Aorta (tissue), 5 donors: ENCODE data around the gene CDH11. TPM values are rescaled to one million over a fixed set of nuclear protein-coding genes. Genes with fewer than 3 reads are reported as not detected.

ENCODE experiments used
- ATAC-seq: fragments of 200-7000 bp; cut with Tn5 transposase; one replicate; pipeline ENCODE4 v1.9.1; 2022; ENCODE audit warnings: moderate library complexity; ENCODE audit not compliant: low FRiP score
- DNase-seq, 2 donors: peaks; one replicate each; pipeline ENCODE4 v3.0.0-alpha.2; 2020
- H3K27ac ChIP-seq, 2 donors: one replicate each; pipeline ENCODE4 v1.5.1; 2013; ENCODE audit warnings: low read length in 2 of 2, mild to moderate bottlenecking in 2 of 2, moderate library complexity in 2 of 2, control low read depth in 1 of 2, inconsistent platforms in 1 of 2, low read depth in 1 of 2
- H3K27me3 ChIP-seq, 2 donors: one replicate each; pipeline ENCODE4 v1.6.1; 2013; ENCODE audit warnings: control low read depth in 1 of 2, low read length in 1 of 2, mild to moderate bottlenecking in 1 of 2, moderate library complexity in 1 of 2; ENCODE audit not compliant: insufficient read depth in 2 of 2, control insufficient read depth in 1 of 2
- H3K36me3 ChIP-seq, 2 donors: one replicate each; pipeline ENCODE4 v1.6.1; 2013; ENCODE audit warnings: control low read depth in 1 of 2, low read length in 1 of 2, mild to moderate bottlenecking in 1 of 2; ENCODE audit not compliant: insufficient read depth in 2 of 2, control insufficient read depth in 1 of 2
- H3K4me1 ChIP-seq, 2 donors: one replicate each; pipeline ENCODE4 v1.6.1; 2013; ENCODE audit warnings: low read length in 2 of 2, control low read depth in 1 of 2, mild to moderate bottlenecking in 1 of 2, moderate library complexity in 1 of 2; ENCODE audit not compliant: insufficient read depth in 2 of 2, control insufficient read depth in 1 of 2
- H3K4me3 ChIP-seq, 2 donors: one replicate each; pipeline ENCODE4 v1.5.1; 2013; ENCODE audit warnings: low read length in 2 of 2, control low read depth in 1 of 2, mild to moderate bottlenecking in 1 of 2
- H3K9me3 ChIP-seq: one replicate; pipeline ENCODE4 v1.6.1; 2013; ENCODE audit warnings: mild to moderate bottlenecking, low read length; ENCODE audit not compliant: control insufficient read depth
- WGBS, 2 donors: extraction: QIAGEN DNeasy Blood & Tissue Kit; methylation state at CpG; one replicate each; pipeline ENCODE4 v1.1.7; 2013; 5-methylcytosine and 5-hydroxymethylcytosine counted together
- intact Hi-C, 2 donors: fragments of 100-400 bp; cut with DNase I; formaldehyde crosslinking; loops; one replicate each; pipeline versions ENCODE4 v1.14.2 to v1.15.0; 2022
- polyA plus RNA-seq, 2 donors: library from polyadenylated mRNA; stranded (reverse); fragments of 200-250 nt; gene quantifications; one replicate each; pipeline ENCODE4 v1.2.3, GENCODE V29; 2013
- total RNA-seq, 2 donors: library from RNA; stranded (reverse); fragmentation: NEBNext Ultra II Directional; extraction: Animal tissue kit (Norgen Biotek cat#: 25700); gene quantifications; one replicate each; pipeline ENCODE4 v1.2.1, GENCODE V29; 2021
- donor health status: healthy with polysubstance abuse.
- donor health status: Bipolar disorder and iron deficiency.
- donor health status: DM: no; HTN: no; CAD: no.
- donor health status: DM: no; HTN: no; CAD: no.
- donor health status: DM: yes; HTN: yes; CAD: no.

Gene CDH11
- total and polyA plus RNA-seq, 4 donors: 11.9 to 182 (median 51.9) TPM

DNA sequence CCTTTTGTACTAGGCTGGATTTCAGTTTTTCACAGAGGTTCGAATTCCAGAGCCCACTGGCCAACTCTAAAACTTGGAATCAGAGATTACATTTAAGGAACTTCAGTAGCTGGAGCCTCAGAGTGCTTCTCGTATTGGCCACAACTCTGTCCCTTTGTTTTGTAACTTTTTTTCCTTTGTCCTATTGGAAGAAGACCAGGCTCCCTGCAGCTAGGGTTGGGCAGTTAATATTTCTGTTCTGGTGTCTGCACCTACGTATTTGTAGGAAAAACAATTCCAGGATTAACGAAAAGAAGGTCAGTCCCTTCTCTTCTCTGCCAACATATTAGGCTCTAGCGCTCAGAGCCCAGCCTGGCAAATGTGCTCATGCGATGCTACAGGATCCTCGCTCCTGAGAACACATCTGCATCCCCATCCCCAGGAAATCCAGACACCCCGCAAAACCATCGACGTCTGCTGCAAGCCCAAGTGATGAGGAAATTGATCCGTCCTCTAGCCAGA, 1.9 kb downstream of the CDH11 start:
- H3K4me3 ChIP-seq: peak overlapping the region; percentile 61 to 80
- no peaks in the 10 kb centered on the region for H3K9me3 ChIP-seq
- H3K27ac ChIP-seq: peak overlapping the region; percentile 54 to 61
- no peak for ATAC-seq
- H3K36me3 ChIP-seq: no peaks in the 10 kb centered on the region
- H3K4me1 ChIP-seq: peaks cover 5 to 9% of the 10 kb centered on the region in 2 donors
- H3K27me3 ChIP-seq: no peaks in the 10 kb centered on the region
- intact Hi-C loops: loop anchor here (5.0 to 10.0 kb wide), 6 partner anchors 48 to 1033 kb away; no protein-coding TSS in a partner anchor
- peak in 1 of 2 donors; percentile 47 for DNase-seq
- 1 to 2% methylated on average over 11 of the region's 11 CpGs for WGBS, 2 donors

GRCh38 chr16:65119435-65119834, 2.4 kb downstream of the CDH11 start:
- H3K4me1 ChIP-seq: peaks cover 5 to 9% of the 10 kb centered on the region in 2 donors
- 14 to 16% methylated on average over 2 of the region's 2 CpGs for WGBS, 2 donors
- H3K4me3 ChIP-seq: no peak overlapping the region
- no peaks in the 10 kb centered on the region for H3K36me3 ChIP-seq
- no peaks in the 10 kb centered on the region for H3K9me3 ChIP-seq
- H3K27me3 ChIP-seq: no peaks in the 10 kb centered on the region
- intact Hi-C loops: loop anchor here (5.0 kb wide), 2 partner anchors 47 to 1032 kb away; no protein-coding TSS in a partner anchor
- DNase-seq (no peak), ATAC-seq (no peak)
- H3K27ac ChIP-seq: no peak overlapping the region

DNA sequence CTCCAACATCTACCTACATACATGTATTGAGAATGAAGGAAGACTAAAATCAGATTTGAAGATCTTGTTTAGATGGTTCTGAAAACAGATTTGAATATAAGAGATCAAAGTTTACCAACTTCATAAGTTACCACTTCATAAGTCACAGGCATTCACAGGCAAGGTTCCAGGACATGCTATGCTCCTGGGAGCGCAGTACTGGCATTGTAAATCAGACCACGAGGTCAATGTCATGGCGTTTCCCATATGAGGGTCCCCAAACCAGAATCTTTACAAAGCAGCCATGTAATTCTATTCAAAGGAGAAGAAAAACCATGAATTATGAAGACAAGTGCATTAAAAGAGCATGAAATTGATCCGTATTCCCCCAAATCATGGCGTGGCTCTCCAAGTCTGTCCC, 3.0 kb downstream of the CDH11 start:
- ATAC-seq (no peak), DNase-seq (no peak)
- Histone ChIP-seq H3K4me1 (peaks cover 5 to 9% of the 10 kb centered on the region in 2 donors), H3K27me3 (no peaks in the 10 kb centered on the region), H3K9me3 (no peaks in the 10 kb centered on the region), H3K4me3 (no peak overlapping the region), H3K36me3 (no peaks in the 10 kb centered on the region), H3K27ac (no peak overlapping the region)
- intact Hi-C loops: loop anchor here (5.0 kb wide), 2 partner anchors 47 to 1032 kb away; no protein-coding TSS in a partner anchor
- WGBS, 2 donors: 49 to 52% methylated on average over 5 of the region's 5 CpGs

DNA sequence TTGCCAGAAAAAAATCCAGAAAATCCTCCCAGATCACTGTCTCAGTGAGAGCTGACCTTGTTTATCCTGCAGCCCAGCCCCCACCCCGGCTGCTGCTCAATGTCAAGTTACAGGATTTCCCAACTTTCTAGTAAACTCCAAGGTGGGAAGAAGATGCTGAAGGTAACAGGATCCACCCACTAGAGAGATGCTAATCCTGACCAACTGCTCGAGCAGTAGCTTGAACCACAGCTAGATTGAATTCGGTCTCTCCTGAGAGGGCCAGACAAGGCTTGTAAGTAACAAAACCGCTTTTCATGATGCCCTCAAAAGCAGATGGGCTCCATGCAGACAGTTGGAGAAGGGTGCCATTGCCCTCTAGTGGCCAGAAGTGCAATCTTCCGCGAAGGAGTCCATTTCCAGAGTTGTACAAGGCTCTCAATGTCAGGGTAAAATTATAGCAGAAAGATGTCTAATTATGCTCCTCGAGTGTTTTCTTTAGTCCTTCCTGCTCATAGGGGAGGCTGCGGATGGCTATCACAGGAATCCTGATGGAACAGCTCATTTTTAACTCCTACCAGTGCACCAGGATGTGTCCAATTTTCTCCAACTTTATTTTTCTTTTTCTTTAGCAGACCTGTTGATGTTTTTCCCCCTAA, 3.9 kb downstream of the CDH11 start:
- peak; percentile 63 for ATAC-seq
- Histone ChIP-seq H3K9me3 (no peaks in the 10 kb centered on the region), H3K36me3 (no peaks in the 10 kb centered on the region), H3K27me3 (no peaks in the 10 kb centered on the region), H3K27ac (no peak overlapping the region), H3K4me1 (peaks cover 5 to 9% of the 10 kb centered on the region in 2 donors), H3K4me3 (no peak overlapping the region)
- intact Hi-C loops: loop anchor here (5.0 kb wide), 2 partner anchors 46 to 1031 kb away; no protein-coding TSS in a partner anchor
- peak; percentile 66 to 79 for DNase-seq
- WGBS, 2 donors: 4 to 5% methylated on average over 8 of the region's 8 CpGs

DNA sequence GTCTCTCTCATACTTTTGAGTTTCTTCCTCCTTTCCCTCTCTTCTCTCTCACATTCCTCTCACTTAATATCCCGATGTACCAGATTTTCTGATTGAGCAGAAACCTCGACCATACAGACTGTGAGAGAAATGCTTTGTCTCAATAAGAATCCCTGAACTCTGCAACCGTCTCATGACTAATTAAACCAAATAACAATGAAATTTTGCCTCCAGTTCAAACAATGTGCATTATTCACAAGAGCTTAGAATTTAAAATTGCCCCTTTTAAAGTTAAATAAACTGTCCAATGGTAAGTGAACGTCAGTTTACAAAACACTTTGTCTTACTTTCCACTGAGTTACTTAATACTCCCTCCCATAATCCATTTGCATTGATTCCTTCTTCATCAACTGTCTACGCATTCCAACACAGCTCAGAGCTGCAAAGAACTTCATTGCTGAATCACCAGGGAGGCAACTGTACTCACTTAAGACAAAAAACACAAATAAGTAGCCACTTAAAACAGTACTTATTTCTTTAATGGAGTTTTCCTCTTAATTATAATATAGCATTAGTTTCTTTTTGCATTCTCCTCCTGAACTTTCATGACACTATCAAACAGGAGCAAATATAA, 4.9 kb downstream of the CDH11 start:
- no peak overlapping the region for H3K4me3 ChIP-seq
- peaks cover 5 to 9% of the 10 kb centered on the region in 2 donors for H3K4me1 ChIP-seq
- H3K27ac ChIP-seq: no peak overlapping the region
- DNase-seq: no peak
- no peaks in the 10 kb centered on the region for H3K9me3 ChIP-seq
- no peaks in the 10 kb centered on the region for H3K36me3 ChIP-seq
- no peak for ATAC-seq
- WGBS, 2 donors: 47 to 49% methylated on average over 5 of the region's 5 CpGs
- H3K27me3 ChIP-seq: no peaks in the 10 kb centered on the region
- intact Hi-C loops: loop anchor here (5.0 kb wide), 2 partner anchors 45 to 1030 kb away; no protein-coding TSS in a partner anchor

GRCh38 chr16:65116216-65116615, 5.6 kb downstream of the CDH11 start:
- intact Hi-C loops: loop anchor here (5.0 kb wide), 2 partner anchors 44 to 1029 kb away; no protein-coding TSS in a partner anchor
- Histone ChIP-seq H3K4me1 (peaks cover 5 to 9% of the 10 kb centered on the region in 2 donors), H3K36me3 (no peaks in the 10 kb centered on the region), H3K9me3 (no peaks in the 10 kb centered on the region), H3K4me3 (no peak overlapping the region), H3K27me3 (no peaks in the 10 kb centered on the region), H3K27ac (no peak overlapping the region)
- WGBS, 2 donors: 51 to 52% methylated on average over 4 of the region's 4 CpGs
- DNase-seq: no peak
- no peak for ATAC-seq

DNA sequence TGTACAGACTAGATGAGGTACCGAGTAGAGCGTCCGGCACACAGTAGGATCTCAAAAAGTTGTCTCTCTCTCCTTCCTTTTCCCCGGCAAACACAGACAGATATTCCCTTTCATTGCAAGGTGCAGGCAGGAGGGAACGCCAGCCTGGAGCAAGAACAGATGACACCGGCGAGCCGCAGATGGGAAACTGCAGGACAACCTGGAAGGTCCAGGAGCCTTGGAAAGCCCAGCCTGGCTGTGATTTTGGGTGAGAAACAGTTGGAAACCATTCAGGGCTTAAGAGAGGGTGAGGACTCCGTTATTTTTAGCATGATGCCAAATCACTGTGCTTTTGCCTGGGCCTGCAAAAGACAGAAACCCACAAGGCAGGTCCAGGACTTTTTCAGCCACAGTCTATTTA, 7.3 kb downstream of the CDH11 start:
- Histone ChIP-seq H3K27me3 (no peaks in the 10 kb centered on the region), H3K9me3 (no peaks in the 10 kb centered on the region), H3K36me3 (no peaks in the 10 kb centered on the region), H3K4me1 (peaks cover 5 to 9% of the 10 kb centered on the region in 2 donors), H3K4me3 (no peak overlapping the region), H3K27ac (no peak overlapping the region)
- ATAC-seq: no peak
- 34 to 38% methylated on average over 9 of the region's 9 CpGs for WGBS, 2 donors
- intact Hi-C loops: loop anchor here in 1 of 2 donors (2.0 kb wide), 1 partner anchor 48 kb away; no protein-coding TSS in a partner anchor
- DNase-seq: no peak

- intact Hi-C loops: no loop called here
- no peaks in the 10 kb centered on the region for H3K9me3 ChIP-seq
- DNase-seq: no peak
- H3K27me3 ChIP-seq: no peaks in the 10 kb centered on the region
- no peaks in the 10 kb centered on the region for H3K36me3 ChIP-seq
- 87 to 89% methylated on average over 5 of the region's 5 CpGs for WGBS, 2 donors
- no peak overlapping the region for H3K4me3 ChIP-seq
- no peak for ATAC-seq
- peaks cover 5 to 7% of the 10 kb centered on the region in 2 donors for H3K4me1 ChIP-seq
- H3K27ac ChIP-seq: no peak overlapping the region
Observed at GRCh38 chr16:65113441-65113840, 8.4 kb downstream of the CDH11 start.
